ENCODE results near the gene JMJD8.

GRCh38 chr16:695355-696089 is 11.4 kb upstream of the JMJD8 start:
- TF ChIP-seq, protein P1, sequence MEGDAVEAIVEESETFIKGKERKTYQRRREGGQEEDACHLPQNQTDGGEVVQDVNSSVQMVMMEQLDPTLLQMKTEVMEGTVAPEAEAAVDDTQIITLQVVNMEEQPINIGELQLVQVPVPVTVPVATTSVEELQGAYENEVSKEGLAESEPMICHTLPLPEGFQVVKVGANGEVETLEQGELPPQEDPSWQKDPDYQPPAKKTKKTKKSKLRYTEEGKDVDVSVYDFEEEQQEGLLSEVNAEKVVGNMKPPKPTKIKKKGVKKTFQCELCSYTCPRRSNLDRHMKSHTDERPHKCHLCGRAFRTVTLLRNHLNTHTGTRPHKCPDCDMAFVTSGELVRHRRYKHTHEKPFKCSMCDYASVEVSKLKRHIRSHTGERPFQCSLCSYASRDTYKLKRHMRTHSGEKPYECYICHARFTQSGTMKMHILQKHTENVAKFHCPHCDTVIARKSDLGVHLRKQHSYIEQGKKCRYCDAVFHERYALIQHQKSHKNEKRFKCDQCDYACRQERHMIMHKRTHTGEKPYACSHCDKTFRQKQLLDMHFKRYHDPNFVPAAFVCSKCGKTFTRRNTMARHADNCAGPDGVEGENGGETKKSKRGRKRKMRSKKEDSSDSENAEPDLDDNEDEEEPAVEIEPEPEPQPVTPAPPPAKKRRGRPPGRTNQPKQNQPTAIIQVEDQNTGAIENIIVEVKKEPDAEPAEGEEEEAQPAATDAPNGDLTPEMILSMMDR (IDR thresholded peaks at IDR 0.05; ENCODE audit: insufficient read depth, low read length) = no peak
- TF ChIP-seq POLR2AphosphoS5 (IDR thresholded peaks at IDR 0.05; ENCODE audit: low read depth) (no peak), GABPA (IDR thresholded peaks at IDR 0.05; ENCODE audit: low read depth) (no peak)
- TF ChIP-seq, protein P2, sequence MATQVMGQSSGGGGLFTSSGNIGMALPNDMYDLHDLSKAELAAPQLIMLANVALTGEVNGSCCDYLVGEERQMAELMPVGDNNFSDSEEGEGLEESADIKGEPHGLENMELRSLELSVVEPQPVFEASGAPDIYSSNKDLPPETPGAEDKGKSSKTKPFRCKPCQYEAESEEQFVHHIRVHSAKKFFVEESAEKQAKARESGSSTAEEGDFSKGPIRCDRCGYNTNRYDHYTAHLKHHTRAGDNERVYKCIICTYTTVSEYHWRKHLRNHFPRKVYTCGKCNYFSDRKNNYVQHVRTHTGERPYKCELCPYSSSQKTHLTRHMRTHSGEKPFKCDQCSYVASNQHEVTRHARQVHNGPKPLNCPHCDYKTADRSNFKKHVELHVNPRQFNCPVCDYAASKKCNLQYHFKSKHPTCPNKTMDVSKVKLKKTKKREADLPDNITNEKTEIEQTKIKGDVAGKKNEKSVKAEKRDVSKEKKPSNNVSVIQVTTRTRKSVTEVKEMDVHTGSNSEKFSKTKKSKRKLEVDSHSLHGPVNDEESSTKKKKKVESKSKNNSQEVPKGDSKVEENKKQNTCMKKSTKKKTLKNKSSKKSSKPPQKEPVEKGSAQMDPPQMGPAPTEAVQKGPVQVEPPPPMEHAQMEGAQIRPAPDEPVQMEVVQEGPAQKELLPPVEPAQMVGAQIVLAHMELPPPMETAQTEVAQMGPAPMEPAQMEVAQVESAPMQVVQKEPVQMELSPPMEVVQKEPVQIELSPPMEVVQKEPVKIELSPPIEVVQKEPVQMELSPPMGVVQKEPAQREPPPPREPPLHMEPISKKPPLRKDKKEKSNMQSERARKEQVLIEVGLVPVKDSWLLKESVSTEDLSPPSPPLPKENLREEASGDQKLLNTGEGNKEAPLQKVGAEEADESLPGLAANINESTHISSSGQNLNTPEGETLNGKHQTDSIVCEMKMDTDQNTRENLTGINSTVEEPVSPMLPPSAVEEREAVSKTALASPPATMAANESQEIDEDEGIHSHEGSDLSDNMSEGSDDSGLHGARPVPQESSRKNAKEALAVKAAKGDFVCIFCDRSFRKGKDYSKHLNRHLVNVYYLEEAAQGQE (IDR thresholded peaks at IDR 0.05; ENCODE audit: insufficient replicate concordance, low read depth) = no peak
